Epithelial cell of proximal tubule (primary cell): ENCODE measurements around the gene ZGPAT. TPM values are rescaled to one million over a fixed set of nuclear protein-coding genes. Genes with fewer than 3 reads are reported as not detected.

Source experiments
- DNase-seq: peaks from one replicate; pipeline ENCODE4 v3.0.0-alpha.2; 2011; ENCODE audit warnings: low read depth
- H3K4me3 ChIP-seq: 2 replicates; pipeline ENCODE4 v1.5.1; 2011; ENCODE audit warnings: low read depth, mild to moderate bottlenecking, low read length
- CTCF ChIP-seq: conservative IDR thresholded peaks from 2 replicates; pipeline ENCODE4 v1.5.1; 2012; ENCODE audit warnings: low read depth, mild to moderate bottlenecking, low read length
- total RNA-seq: library from RNA; depleted of rRNA; stranded (reverse); fragments of >200 nt; gene quantifications from 2 replicates; pipeline ENCODE4 v1.2.3, GENCODE V29; 2015

Gene ZGPAT
- total RNA-seq, 1 donor from 2014 or later: 36.5 TPM

- DNase-seq: no peak
- H3K4me3 ChIP-seq: no peak overlapping the region
- TF ChIP-seq CTCF: no peak
These were observed 14.6 kb upstream of the ZGPAT start for GRCh38 chr20:63693083-63693732.

GRCh38 chr20:63693733-63694583 is 13.9 kb upstream of the ZGPAT start:
- no peak for TF ChIP-seq CTCF
- no peak overlapping the region for H3K4me3 ChIP-seq
- DNase-seq: no peak

DNA sequence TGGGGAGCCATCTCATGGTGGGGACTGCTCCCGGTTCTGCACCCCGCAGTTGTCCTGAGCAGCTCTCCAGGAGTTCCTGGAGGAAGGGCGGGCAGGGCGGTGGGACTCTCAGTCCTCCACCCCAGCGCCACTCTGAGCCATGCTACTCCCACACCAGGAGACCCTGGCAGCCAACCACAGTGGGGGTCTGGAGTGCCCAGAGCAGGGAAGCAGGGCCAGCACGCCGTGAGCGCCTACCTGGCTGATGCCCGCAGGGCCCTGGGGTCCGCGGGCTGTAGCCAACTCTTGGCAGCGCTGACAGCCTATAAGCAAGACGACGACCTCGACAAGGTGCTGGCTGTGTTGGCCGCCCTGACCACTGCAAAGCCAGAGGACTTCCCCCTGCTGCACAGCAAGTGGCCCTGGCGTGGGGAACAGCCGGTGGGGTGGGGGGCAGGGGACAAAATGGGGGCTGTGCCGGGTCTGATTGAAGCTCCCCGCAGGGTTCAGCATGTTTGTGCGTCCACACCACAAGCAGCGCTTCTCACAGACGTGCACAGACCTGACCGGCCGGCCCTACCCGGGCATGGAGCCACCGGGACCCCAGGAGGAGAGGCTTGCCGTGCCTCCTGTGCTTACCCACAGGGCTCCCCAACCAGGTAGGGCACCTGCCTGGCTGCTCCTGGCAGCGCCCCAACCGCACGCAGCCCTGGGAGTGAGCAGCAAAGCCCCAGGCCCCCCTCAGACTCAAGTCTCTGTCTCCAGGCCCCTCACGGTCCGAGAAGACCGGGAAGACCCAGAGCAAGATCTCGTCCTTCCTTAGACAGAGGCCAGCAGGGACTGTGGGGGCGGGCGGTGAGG is 13.0 kb upstream of the ZGPAT start:
- no peak for DNase-seq
- H3K4me3 ChIP-seq: no peak overlapping the region
- TF ChIP-seq CTCF: no peak

DNA sequence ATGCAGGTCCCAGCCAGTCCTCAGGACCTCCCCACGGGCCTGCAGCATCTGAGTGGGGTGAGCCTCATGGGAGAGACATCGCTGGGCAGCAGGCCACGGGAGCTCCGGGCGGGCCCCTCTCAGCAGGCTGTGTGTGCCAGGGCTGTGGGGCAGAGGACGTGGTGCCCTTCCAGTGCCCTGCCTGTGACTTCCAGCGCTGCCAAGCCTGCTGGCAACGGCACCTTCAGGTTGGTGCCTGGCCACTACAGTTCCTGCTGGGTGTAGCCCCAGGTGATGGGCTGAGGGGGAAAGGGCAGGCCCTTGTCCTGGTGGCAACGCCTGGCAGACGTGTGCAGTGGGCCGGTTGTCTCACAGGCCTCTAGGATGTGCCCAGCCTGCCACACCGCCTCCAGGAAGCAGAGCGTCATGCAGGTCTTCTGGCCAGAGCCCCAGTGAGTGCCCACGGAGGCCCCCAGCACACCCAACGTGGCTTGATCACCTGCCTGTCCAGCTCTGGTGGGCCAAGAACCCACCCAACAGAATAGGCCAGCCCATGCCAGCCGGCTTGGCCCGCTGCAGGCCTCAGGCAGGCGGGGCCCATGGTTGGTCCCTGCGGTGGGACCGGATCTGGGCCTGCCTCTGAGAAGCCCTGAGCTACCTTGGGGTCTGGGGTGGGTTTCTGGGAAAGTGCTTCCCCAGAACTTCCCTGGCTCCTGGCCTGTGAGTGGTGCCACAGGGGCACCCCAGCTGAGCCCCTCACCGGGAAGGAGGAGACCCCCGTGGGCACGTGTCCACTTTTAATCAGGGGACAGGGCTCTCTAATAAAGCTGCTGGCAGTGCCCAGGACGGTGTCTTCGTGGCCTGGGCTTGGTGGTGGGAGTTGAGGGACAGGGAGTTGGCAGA is 12.2 kb upstream of the ZGPAT start:
- no peak for TF ChIP-seq CTCF
- H3K4me3 ChIP-seq: peak overlapping the region; percentile 75
- no peak for DNase-seq

DNA sequence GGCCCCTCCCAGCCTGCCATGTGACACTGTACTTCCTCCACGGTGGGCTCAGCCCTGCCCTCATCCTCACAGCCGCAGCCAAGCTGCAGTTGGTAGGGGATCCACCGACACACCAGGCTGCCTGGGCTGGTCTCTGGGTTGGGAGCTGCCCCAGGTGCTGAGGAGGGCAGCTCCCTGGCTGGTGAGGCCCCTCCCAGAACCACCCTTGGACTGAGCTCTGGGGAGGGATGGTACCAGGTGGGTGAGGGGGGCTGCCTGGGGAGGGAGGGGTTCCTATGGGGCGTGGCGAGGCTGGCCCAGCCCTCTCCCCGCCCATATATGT is 11.6 kb upstream of the ZGPAT start:
- no peak for DNase-seq
- H3K4me3 ChIP-seq: peak overlapping the region; percentile 75
- TF ChIP-seq CTCF: no peak

DNA sequence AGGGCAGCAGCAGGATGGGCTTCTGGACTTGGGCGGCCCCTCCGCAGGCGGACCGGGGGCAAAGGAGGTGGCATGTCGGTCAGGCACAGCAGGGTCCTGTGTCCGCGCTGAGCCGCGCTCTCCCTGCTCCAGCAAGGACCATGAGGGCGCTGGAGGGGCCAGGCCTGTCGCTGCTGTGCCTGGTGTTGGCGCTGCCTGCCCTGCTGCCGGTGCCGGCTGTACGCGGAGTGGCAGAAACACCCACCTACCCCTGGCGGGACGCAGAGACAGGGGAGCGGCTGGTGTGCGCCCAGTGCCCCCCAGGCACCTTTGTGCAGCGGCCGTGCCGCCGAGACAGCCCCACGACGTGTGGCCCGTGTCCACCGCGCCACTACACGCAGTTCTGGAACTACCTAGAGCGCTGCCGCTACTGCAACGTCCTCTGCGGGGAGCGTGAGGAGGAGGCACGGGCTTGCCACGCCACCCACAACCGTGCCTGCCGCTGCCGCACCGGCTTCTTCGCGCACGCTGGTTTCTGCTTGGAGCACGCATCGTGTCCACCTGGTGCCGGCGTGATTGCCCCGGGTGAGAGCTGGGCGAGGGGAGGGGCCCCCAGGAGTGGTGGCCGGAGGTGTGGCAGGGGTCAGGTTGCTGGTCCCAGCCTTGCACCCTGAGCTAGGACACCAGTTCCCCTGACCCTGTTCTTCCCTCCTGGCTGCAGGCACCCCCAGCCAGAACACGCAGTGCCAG is 11.0 kb upstream of the ZGPAT start, which contains the start of gene TNFRSF6B:
Gene TNFRSF6B (plus strand): TSS at position 25 of the 729 bp plus-strand sequence. CDS start 116 bp downstream, at position 141.
- DNase-seq: no peak
- peak within 1 kb of the TSS; percentile 75 for H3K4me3 ChIP-seq

More for the DNA sequence above, 11.0 kb upstream of the ZGPAT start, which contains the start of gene TNFRSF6B:
- no peak for TF ChIP-seq CTCF
